Fibroblast of the aortic adventitia (primary cell): Measurements from ENCODE around the gene MYLK. TPM values are rescaled to one million over a fixed set of nuclear protein-coding genes. Genes with fewer than 3 reads are reported as not detected.
"Not testable (repeated sequence)": the region's sequence is repeated elsewhere in the genome, so short reads cannot be mapped to it uniquely, and the experiment has no call there.

Experiments used
- DNase-seq: peaks from one replicate; pipeline ENCODE4 v3.0.0-alpha.2; 2010; ENCODE audit warnings: low read depth
- H3K4me3 ChIP-seq: 2 replicates; pipeline ENCODE4 v1.5.1; 2011; ENCODE audit warnings: low read depth, mild to moderate bottlenecking, control low read depth, low read length, moderate library complexity
- CTCF ChIP-seq: IDR thresholded peaks from 2 replicates; pipeline ENCODE4 v1.5.1; 2011; ENCODE audit warnings: mild to moderate bottlenecking, low read length, control low read depth, inconsistent platforms; ENCODE audit not compliant: insufficient read depth
- total RNA-seq: library from RNA; depleted of rRNA; stranded (reverse); fragments of >200 nt; gene quantifications from 2 replicates; pipeline ENCODE4 v1.2.3, GENCODE V29; 2012; ENCODE audit warnings: low replicate concordance

Gene MYLK
- total RNA-seq, 1 donor, result 74.7 TPM

- DNase-seq, result no peak
- peak; percentile 22 for TF ChIP-seq CTCF
- H3K4me3 ChIP-seq, result no peak overlapping the region
These were observed 158.3 kb downstream of the MYLK start for GRCh38 chr3:123725652-123726400.

- peak; percentile 43 for TF ChIP-seq CTCF
- H3K4me3 ChIP-seq, result no peak overlapping the region
- peak; percentile 36 for DNase-seq
These were observed 159.8 kb downstream of the MYLK start for GRCh38 chr3:123724306-123724705.

GRCh38 chr3:123723522-123724168 is 160.5 kb downstream of the MYLK start:
- H3K4me3 ChIP-seq, result no peak overlapping the region
- DNase-seq, result peak; percentile 87
- TF ChIP-seq CTCF, result peak; percentile 92

GRCh38 chr3:123723070-123723469 is 161.1 kb downstream of the MYLK start:
- DNase-seq, result no peak
- no peak for TF ChIP-seq CTCF
- H3K4me3 ChIP-seq, result no peak overlapping the region

GRCh38 chr3:123722456-123722855 is 161.7 kb downstream of the MYLK start:
- TF ChIP-seq CTCF, result no peak
- no peak for DNase-seq
- H3K4me3 ChIP-seq, result no peak overlapping the region

GRCh38 chr3:123722021-123722420 is 162.1 kb downstream of the MYLK start:
- no peak for TF ChIP-seq CTCF
- no peak overlapping the region for H3K4me3 ChIP-seq
- DNase-seq, result no peak

- DNase-seq, H3K4me3 ChIP-seq: not testable (repeated sequence)
These were observed 162.9 kb downstream of the MYLK start for GRCh38 chr3:123721095-123721689.
